Subcutaneous abdominal adipose tissue (tissue), 5 donors: ENCODE measurements around the gene SLC5A3.

Experiments
- H3K27ac ChIP-seq: one replicate; pipeline ENCODE4 v1.7.0; 2013; ENCODE audit warnings: low read depth, mild to moderate bottlenecking, inconsistent platforms, low read length, moderate library complexity
- H3K27me3 ChIP-seq, 5 donors: one replicate each; pipeline ENCODE4 v1.7.0; 2013; ENCODE audit warnings: low read length in 5 of 5, inconsistent platforms in 1 of 5; ENCODE audit not compliant: control insufficient read depth in 5 of 5, insufficient read depth in 4 of 5
- H3K36me3 ChIP-seq, 5 donors: one replicate each; pipeline ENCODE4 v1.7.0; 2013; ENCODE audit warnings: low read length in 5 of 5; ENCODE audit not compliant: control insufficient read depth in 5 of 5, insufficient read depth in 5 of 5
- H3K4me1 ChIP-seq, 5 donors: one replicate each; pipeline ENCODE4 v1.7.0; 2013; ENCODE audit warnings: low read length in 5 of 5, mild to moderate bottlenecking in 3 of 5, moderate library complexity in 1 of 5; ENCODE audit not compliant: control insufficient read depth in 5 of 5, insufficient read depth in 5 of 5
- H3K4me3 ChIP-seq, 5 donors: one replicate each; pipeline ENCODE4 v1.7.0; 2013; ENCODE audit warnings: low read length in 5 of 5, low read depth in 1 of 5
- H3K9ac ChIP-seq, 5 donors: one replicate each; pipeline ENCODE4 v1.7.0; 2013; ENCODE audit warnings: low read length in 5 of 5, mild to moderate bottlenecking in 4 of 5, moderate library complexity in 3 of 5
- H3K9me3 ChIP-seq, 5 donors: one replicate each; pipeline ENCODE4 v1.7.0; 2013; ENCODE audit warnings: low read length in 5 of 5; ENCODE audit not compliant: control insufficient read depth in 5 of 5
- donor health status: healthy.
- donor health status: healthy.
- donor health status: healthy.
- donor health status: healthy.
- donor health status: healthy.

SLC5A3 gene

DNA sequence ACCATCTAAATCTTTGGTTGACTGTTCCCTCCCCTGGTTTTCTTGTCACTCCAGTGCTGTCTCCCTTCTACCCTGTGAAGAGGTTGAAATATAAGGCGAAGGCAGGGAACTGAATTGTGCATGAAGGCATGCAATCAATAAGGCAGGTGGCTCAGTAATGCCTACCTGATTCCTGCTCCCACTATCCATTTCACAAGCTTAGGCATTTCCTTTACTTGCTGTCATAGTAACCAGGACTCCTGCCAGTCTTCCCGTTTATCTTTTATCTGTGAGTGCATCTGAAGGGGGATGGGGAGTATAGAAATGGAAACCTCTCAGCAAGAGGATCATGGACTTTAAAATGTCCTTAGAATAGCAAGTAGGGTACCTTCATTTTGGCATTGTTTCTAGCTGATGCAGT is 40.5 kb downstream of the SLC5A3 start:
- peaks cover 1 to 11% (median 4%) of the 10 kb centered on the region in 5 donors for H3K4me1 ChIP-seq
- H3K4me3 ChIP-seq = no peak overlapping the region
- no peak overlapping the region for H3K9ac ChIP-seq
- H3K27me3 ChIP-seq = no peaks in the 10 kb centered on the region
- no peak overlapping the region for H3K27ac ChIP-seq
- H3K36me3 ChIP-seq = peaks cover 0 to 3% (median 0%) of the 10 kb centered on the region in 5 donors
- H3K9me3 ChIP-seq = no peaks in the 10 kb centered on the region

DNA sequence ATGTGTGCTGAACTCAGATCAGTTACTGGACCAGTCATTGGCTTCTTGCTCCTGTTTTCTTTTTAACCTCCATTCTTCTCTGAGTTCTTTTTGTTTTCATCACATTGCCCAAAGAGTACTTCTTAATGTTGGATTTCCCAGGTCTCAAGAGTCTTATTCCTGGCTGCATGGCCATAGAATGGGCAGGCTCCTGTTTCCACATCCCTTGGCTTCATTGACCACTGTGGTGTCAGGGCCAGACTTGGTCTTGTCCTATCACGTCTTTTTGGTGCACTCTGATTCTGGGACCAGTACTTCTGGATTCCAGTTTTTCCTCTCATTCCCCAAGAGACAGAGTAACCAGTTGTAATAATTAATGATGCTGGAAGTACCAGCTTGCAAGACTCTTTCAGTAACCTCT is 41.8 kb downstream of the SLC5A3 start:
- Histone ChIP-seq H3K4me1 (peaks cover 1 to 11% (median 4%) of the 10 kb centered on the region in 5 donors), H3K27me3 (no peaks in the 10 kb centered on the region), H3K9ac (no peak overlapping the region), H3K9me3 (no peaks in the 10 kb centered on the region), H3K4me3 (no peak overlapping the region), H3K36me3 (peaks cover 0 to 3% (median 0%) of the 10 kb centered on the region in 5 donors), H3K27ac (no peak overlapping the region)

DNA sequence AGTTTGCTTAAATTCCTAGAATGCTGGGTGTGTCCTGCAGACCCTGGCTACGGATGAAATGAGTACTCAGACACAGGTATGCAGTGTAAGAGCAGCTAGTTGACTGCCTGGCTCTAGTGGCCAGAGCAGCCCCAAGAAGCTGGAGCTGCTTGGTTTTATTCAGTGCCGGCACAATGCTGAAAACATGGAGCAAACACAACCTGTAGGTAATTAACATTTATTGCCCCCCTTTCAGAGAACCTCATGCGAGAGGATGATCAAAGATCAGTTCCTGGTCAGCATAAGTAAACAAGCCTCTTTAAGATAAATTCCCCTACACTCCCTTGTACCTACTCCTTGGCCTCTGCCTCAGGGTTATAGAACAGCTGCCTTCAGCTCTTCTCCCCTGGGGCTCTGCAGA is 43.2 kb downstream of the SLC5A3 start:
- Histone ChIP-seq H3K9ac (no peak overlapping the region), H3K4me1 (peaks cover 1 to 11% (median 4%) of the 10 kb centered on the region in 5 donors), H3K27me3 (no peaks in the 10 kb centered on the region), H3K36me3 (peaks cover 0 to 3% (median 0%) of the 10 kb centered on the region in 5 donors), H3K9me3 (no peaks in the 10 kb centered on the region), H3K4me3 (no peak overlapping the region), H3K27ac (no peak overlapping the region)

DNA sequence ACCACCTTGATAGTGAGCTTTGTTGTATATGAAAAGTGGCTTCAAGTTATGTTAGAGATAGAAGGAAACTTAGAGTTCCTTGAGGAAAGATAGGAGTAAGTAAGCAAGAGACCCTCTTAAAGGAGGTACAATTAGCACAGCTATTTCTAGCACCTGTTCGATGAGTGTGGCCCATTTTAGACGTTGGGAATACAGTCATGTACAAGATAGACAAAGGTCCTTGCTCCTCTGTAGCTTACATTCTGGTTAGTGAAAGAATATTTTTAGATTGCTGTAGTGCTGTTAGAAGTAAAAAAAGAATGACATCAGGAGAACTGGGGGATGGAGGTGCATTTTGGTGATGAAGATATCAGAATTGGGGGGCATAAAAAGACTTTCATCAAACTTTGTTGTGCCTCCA is 47.5 kb downstream of the SLC5A3 start:
- Histone ChIP-seq H3K4me1 (no peaks in the 10 kb centered on the region), H3K27ac (no peak overlapping the region)

DNA sequence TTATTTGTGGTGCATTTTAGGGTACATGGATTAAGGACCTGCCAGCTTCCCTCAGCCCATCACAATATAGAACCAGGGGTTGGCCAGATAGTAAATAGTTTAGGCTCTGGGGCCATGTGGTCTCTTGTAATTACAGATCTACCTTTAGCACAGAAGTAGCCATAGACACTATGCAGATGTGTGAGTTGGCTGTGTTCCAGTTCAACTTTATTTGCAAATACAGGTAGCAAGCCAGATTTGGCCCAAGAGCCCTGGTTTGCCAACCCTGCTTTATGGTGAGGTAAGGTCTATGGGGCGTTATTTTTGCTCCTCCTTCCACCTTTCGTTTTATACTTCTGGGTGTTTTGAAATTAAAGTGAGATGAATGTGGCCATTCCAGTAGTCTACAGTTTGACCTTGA is 48.7 kb downstream of the SLC5A3 start:
- Histone ChIP-seq H3K27ac (no peak overlapping the region), H3K27me3 (no peaks in the 10 kb centered on the region)

More for the DNA sequence above, 47.5 kb downstream of the SLC5A3 start:
- no peak overlapping the region for H3K4me3 ChIP-seq
- no peaks in the 10 kb centered on the region for H3K27me3 ChIP-seq
- peaks cover 0 to 8% (median 7%) of the 10 kb centered on the region in 5 donors for H3K36me3 ChIP-seq
- no peaks in the 10 kb centered on the region for H3K9me3 ChIP-seq
- no peak overlapping the region for H3K9ac ChIP-seq

More for the DNA sequence above, 48.7 kb downstream of the SLC5A3 start:
- Histone ChIP-seq H3K4me1 (no peaks in the 10 kb centered on the region), H3K4me3 (no peak overlapping the region), H3K9me3 (no peaks in the 10 kb centered on the region), H3K9ac (no peak overlapping the region), H3K36me3 (peaks cover 8 to 19% (median 12%) of the 10 kb centered on the region in 5 donors)
